ENCODE measurements around the gene STAB2.

Gene STAB2

DNA sequence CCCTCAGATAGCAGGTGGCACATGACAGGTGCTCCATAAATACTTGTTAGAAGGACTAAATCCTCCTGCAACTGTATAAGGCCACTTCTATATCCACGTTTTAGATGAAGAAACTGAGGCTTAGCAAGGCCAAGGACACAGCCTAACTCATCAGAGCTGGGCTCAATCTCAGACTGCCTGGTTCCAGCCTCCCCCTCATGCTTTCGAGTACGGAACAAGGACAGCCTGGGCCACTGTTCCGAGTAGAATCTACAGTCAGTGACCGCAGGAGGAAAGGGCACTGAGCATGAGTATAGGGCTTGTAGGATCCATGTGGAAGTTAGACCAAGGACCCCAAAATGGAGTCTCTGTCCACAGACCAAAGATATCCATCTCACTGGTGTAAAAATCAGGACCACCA, 169.4 kb downstream of the STAB2 start:
- DNase-seq, result no peak

DNA sequence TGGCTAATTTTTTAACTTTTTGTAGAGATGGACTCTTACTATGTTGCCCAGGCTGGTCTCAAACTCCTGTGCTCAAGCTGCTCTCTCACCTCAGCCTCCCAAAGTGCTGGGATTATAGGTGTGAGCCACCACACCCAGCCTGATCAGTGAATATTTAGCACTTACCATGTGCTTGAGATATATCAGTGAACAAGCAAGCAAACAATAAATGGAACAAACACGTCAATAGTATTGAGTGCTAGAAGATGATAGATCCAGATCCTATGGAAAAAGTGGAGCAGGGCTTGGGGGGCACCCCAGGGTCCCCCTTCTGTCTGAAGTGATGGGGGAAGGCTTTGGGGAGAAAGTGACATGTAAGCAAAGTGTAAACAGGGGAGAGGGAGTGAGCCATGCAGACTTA, 170.2 kb downstream of the STAB2 start:
- DNase-seq, result no peak

DNA sequence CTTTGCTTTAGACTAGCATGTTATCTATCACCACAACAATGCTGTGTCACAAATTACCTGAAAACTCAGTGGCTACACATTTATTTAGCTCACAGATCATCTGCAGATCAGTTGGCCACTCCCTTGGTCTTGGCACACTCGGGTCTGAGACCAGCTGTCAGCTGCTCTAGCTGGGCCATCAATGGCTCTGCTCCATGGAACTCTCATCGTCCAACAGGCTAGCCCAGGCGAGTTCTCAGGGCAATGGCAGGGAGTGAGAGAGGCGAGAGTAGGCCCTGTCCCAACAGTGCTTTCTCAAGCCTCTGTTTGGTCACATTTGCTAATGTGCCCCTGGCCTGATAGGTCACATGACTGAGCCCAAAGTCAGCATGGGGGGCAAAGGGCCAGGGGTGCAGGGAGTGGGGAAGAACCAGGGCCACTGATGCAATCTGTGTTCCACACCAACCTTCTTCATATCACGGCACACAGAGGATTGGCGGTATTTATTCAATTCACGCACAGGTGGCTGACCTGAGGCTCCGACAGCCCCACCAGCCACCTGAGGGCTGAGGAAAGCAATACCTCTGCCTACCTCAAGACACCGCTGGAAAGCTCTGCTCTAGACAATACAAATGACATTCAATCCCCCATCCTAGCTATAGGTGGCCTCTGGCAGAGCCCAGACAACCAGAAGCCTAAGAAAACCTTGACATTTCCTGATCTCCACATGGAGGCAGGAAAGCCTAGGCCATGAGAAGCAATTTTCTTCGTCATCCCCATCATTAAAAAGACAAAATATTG, 171.4 kb downstream of the STAB2 start:
- DNase-seq, result no peak

DNA sequence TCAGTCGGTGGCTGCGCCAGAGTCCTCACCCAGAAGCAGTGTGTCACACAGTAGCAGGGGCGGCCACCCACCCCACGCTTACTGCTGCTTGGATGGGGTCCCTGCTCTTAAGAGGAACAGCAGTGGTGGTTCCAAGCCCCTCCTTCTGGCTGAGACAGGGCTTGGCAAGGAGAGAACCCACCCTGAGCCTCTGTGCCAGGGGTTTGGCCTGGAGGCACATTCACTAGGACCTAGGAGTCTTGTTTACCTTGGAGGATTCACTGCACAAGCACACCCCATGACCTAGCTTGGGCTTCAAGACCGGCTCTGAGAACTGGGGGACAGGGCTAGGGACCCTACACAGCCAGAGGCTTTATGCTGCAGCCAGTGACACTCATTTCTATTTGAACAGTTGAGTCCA, 175.4 kb downstream of the STAB2 start:
- no peak for DNase-seq

DNA sequence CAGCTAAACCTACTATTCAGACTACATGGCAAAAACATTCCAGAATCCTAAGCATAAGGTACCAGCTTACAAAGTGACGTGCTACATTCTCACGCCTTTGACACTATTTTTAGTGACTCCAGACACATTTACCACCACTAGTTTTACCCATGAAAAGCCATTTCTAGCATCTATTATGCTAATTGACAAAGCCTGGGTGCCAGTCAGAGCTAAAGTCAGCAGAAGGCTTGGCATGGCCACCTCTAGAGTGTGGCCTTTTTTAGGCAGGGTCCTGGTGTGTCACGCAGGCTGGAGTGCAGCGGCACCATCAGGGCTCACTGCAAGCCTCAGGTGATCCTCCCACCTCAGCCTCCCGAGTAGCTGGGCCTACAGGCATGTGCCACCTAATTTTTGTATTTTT, 178.2 kb downstream of the STAB2 start:
- no peak for DNase-seq

DNA sequence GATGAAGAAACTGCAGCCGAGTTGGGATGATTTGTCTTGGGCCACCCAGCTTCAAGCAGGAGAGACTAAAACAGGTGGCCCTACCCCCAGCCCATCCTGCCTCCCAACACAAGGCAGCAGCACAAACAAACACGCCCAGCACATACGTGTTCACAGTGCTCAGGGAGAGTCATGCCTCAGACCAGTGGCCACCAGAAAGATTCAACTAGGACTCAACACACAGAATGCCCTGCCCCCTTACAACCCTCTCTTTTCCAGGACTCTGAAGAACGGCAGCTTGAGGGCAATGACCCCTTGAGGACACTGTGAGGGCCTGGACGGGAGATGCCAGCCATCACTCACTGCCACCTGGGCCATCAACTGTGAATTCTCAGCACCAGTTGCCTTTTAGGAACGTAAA, 179.0 kb downstream of the STAB2 start:
- DNase-seq, result no peak

DNA sequence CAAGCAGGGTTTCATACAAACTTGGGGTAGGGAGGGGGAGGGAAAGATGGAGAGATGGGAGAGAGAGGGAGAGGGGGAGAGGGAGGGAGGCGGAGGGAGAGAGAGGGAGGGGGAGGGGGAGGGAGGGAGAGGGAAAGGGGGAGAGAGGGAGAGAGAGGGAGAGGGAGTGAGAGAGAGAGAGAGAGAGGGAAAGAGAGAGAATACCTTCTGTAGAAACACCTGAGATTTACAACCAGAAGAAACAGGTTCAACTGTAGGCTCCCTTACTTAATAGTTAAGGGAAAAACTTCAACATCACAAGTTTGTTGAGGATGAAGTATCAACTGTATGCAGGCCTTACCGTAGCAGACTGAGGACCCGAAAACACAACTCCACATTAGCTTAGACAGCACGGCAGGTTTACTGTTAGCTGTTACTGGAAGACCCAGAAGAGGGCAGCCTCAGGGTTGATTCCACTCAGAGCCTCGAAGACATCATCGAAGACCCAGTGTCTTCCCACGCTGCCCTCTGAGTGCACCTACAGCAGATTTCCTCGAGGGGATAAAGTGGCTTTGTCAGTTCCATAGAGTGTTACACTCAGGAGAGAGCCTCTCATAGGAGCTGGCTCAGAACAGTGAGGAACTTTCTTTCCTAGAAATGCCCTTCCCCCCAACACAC, 181.5 kb downstream of the STAB2 start:
- no peak for DNase-seq

DNA sequence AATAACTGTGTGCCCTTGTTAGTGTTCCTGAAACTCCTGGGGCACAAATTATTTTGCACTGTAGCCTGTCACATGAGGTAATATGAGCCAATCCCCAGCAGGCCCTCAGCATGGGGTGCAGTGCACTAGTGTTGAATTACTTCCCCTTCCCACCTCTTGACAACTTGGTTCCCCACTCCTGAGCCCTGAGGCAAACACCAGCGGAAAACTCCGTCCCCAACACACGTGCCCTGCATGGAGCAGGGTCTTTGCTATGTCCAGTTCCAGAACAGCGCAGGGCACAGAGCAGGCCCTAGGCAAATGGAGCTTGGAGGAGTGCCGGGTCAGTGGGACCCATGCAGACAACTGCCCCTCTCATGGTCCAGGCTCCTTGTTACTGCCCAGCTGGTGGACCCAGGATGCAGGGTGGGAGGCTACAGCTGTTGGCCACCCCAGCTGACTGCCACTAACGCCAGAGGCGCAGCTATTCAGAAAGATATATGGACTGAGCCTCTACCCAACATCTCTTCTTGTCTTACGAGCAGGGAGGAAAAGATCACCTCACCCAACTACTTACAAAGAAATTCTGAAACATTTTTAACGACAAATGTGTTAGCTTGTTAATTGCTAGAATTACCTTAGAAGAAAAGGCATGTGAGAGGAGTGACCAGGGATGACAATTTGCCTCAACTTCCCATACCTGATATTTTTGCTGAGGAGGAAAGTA, 182.3 kb downstream of the STAB2 start:
- no peak for DNase-seq

DNA sequence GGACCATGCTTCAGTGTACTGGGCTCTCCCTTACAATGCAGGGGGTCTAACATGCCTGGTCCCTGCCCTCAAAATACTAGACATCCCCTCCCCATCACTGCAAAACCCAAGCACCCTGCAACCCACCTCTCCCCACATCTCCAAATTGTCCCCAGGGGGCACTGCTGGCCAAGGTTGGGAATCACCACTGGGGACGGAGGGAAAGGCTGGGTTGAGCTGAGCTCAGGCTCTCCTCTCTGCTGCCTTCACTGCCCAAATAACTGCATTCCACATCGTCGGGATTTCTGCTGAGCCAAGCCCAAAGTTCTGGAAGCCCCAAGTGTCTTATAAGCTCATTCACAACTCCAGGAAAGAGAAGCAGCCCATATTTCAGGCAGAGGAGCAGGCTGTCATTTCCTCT, 184.4 kb downstream of the STAB2 start:
- DNase-seq, result peak in 1 of 2 experiments; percentile 6

DNA sequence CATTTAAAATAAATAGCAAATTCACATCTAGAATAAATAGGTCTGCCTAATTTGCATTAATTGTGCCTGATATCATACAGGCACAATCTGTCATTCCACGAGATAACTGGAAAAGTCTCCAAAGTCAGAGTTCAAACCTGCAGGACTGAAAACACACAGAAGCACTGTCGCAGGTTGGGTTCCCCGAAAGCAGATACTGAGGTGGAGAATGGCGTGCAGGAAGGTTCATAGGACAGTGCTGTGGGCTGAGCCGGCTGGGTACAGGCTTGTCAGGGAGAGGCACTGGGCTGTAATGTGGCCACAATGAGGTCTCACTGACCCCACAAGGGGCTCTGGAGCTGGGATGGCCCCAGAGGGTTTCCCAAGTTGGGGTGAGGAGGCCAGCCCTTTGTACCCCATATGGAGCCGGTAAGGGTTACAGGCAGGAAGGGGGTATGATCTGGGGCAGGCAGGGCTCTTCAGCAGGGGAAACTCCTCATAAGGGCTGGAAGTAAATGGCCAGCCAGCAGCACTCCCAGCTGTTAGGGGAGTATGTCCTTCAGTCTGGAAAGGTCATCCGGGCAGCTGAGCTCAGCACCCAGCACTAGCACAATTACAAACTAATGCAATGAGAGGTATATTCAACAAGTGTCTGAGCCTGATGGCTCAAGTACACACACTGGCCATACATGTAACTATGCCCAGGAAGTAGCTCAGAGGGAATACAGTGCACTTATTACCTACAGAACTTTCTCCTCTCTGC, 185.5 kb downstream of the STAB2 start:
- no peak for DNase-seq

DNA sequence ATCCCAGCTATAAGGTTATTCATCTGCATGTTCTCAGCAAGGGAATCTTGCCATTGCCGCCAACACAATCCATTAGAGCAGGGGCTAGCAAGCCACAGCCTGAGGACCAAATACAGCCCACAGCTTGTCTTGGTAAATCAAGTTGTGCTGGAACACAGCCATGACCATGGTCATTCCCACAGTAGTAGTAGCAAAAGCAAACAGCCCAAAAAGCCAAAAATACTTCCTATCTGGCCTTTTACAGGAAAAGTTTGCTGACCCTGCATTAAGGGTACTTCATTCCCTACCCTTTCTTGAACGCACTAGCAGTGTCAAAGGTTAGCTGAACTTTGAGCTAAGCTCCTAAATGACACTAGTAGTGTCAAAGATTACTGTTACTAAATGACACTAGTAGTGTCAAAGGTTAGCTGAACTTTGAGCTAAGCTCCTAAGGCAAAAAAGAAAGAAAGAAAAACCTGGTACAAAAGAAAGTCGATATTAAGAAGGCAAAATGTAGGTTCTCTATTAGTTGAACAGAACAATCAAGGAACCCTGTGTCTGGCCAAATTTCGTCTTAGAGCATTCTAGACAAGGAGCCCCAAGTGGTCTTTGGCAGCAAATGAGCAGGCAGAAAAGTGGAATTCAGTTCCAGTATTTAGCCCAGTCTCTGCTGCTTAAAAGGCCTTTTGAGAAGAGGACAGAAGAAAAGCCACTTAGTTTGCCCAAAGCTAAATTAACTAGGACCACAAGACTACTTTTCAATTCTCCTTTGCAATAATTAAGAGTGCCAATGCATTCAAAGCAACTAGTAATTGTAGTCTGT, 186.2 kb downstream of the STAB2 start:
- no peak for DNase-seq

DNA sequence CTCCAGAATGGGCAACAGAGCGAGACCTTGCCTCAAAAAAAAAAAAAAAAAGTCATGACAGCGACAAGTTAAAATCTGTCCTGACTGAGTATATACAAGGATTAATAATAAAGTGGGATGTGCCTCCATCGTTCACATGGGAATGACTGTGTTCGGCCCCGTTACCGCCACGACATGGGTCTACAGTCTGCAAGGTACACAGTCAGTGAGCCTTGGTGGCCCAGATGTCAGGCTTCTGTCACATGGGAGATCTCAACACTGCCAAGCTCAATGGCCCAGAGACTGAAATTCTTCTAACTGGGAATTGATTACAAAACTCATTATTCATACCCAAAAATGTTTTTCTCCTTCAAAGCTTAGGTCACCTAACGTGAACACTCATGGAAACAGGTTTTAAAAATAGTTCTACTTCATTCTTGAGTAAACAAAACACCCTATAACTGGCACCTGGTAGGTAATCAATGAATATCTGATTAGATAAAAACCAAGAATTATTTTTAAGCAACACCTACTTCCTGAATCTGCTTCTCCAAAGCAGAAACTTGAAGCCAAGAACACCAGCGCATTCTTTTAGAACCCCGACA, 188.0 kb downstream of the STAB2 start:
- no peak for DNase-seq

DNA sequence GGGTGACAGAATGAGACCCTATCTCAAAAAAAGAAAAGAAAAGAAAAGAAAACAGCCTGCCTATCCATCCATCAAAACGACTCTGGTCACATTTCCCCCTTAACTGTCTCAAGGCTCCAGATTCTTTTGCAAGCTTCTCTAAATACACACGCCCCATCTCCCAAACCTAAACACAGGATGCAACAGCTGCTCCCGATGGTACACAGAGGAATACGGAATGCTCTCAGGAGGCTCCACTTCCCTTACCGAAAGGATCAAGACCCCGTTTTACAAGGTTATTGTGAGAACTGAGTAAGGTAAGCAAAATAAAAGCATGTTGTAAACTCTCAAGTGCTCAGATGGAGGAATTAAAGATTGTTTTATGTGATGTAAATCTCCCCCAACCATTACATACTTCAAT, 191.7 kb downstream of the STAB2 start:
- DNase-seq, result no peak

DNA sequence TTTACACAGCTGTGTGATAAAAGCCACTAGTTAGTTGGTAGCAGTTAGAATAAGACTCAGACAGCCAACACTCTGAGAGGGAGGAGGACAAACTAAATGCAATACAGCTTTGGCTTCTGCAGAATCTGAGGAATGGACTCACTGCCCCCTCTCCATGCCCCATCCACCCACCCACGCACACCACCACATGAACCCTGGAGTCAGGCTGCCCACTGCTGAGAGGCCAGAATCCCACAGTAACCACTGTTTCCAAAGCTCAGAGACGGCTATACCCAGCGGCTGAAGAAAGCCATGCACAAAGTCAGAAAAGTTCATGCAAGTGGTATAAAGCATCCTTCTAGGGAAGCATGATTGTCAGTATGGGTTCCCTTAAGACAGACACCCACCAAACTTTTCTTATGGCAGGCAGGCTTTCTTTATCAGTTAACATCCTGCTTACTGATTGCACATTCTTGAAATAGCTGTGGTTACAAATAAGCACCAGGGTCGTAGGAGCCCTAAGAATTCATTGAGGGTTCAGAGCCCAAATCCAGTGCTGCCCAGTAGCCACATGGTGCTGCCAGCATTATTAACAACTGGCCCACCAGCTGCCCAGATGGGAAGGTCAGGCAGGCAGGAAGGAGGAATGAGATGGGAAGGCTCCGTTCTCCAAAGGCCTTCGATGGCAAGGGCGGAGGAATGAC, 192.5 kb downstream of the STAB2 start:
- DNase-seq, result no peak

DNA sequence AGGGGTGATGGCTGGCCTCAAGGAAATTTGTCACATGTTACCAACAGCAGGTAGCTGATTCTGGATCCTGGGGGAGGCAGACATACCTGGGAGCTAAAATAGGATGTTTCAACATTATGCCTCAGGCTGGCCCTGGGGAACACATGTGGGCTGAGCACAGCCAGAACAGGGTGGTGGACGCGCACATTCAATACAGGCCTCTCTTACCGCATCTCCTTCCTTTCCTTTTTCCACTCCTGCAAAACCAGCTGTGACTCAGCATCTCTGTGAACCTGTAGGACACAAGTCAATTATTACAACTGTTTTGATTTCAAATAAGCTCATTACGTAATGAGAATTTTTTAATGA, 193.0 kb downstream of the STAB2 start:
- no peak for DNase-seq

DNA sequence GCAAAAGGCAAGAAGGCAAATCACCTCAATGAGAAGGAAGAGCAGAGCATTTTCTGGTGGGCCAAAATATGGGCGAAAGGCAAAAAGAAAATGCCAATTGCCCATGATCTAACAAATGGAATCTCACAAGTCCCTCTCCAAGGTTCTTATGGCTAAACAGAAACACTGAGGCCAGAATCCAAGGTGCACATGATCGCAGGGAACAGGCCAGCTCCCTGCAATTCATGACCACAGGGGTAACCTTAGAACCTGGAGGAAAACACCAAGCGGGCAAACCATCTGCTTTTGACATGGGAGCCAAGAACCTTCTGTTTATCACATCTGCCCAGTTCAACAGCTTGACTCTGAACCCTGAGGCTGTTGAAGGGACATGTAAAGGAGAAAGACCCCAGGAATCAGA, 193.9 kb downstream of the STAB2 start:
- DNase-seq, result no peak

DNA sequence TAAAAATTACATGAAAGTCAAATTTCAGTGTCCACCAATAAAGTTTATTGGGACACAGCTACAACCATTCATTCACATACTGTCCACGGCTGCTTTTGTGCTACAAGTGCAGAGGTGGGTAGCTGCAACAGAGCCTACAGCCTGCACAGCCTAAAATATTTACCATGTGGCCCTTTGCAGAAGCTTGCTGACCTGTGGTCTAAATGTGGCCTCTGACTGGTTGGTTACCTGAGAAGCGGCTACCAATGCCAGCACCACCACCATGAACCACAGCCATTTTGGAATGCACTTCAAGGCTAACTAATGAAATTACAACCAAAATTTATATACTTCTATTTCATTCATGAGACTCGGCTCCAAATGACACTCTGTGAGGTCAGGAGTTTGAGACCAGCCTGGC, 195.3 kb downstream of the STAB2 start:
- no peak for DNase-seq

DNA sequence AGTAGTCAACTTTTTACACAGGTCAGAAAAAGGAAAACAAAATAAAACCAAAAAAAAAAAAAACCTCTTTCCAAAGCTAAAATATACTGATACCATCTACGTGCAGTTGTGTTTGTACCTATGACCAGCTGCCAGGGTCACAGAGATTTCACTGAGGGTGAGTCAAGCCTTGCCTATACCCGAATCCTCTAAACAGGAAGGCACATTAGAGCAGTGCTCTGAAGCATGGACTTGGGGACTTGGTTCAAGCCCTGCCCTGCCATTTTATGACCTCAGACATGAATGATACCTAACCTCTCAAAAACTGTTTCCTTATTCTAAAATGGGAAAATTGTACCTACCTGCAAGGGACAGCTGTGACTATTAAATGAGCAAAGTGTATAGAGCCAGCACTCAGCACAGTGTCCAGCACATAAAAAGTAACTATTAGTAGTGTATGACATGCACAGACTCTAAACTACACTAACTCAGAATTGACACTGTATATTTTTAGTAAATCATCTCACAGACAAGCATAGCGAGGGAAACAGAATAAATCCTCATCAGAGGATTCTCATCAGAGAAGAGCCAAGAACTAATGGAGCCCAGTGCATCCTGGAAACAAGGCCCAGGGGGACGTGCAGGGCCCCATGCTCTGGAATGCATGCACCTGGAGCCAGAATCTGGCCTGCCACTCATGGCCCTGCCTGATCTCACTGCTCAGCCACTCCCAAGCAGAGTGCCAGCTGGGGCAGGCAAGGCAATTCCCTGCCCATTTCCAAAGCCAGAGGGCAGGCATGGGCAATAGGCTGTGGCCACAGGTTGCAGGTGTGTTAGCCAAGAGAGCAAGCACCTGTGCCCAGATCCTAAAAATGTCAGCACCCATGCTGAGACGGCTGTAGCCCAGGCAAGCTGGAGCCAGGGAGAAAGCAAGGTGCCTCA, 196.9 kb downstream of the STAB2 start:
- DNase-seq, result no peak

DNA sequence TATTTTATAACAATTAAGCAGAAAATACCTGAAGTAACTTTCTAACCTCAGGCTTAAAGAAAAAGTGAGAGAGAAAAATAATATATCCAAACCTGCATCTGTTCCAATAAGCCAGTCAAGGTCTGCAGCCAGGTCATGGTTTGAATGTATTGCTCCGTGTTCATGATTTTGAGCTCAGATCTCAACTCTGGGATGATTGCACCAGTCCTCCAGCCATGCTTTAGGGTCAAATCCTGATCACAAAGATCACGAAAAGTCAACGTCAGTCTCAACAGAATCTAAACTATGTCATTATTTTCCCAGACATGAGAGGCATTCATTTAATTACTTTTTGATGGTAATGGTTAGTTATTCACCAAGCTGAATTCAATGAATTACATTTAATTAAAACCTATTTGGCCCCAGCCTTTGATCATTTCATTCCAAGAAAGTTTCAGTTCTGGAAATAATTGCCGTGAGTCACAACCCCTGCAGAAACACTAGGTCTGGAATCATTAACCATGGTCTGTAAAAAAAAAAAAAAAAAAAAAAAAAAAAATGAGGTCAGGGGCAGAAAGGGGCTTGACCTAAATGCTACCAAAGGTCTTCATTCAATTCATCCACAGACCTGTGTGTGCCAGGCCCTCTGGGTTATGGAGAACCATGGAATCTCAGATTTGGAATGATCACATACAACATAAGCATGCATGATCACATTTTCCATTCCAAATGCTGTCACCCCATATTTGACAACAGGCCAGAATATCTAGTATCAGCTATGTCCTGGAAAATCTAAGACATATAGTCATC, 198.4 kb downstream of the STAB2 start:
- no peak for DNase-seq

DNA sequence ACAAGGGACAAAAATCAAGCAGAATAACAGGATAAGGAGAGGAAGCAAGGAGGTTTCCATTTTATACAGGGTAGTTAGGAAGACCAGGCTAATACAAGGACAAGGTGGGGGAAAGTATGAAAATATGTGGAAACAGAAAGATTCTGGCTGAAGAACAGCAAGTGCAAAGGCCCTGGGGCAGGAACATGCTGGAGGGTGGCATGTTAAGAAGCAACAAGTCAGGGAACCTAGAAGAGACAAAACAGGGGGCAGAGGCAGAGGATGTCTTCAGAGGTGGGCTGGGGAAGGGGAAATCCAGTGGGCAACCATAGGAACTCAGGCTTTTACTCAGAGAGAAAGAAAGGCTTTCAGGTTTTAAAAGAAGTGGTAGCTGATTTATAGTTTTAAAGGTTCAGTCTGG, 199.1 kb downstream of the STAB2 start:
- no peak for DNase-seq
